H9 (cell line): Measurements from ENCODE around the gene EPS15. TPM values are rescaled to one million over a fixed set of nuclear protein-coding genes. Genes with fewer than 3 reads are reported as not detected.

Experiments used
- DNase-seq: peaks from one replicate; pipeline ENCODE4 v3.0.0-alpha.2; 2017
- H2AFZ ChIP-seq: one replicate; pipeline ENCODE4 v1.6.1; 2013; ENCODE audit warnings: mild to moderate bottlenecking, low read length, control low read depth, moderate library complexity
- H2AK5ac ChIP-seq: 2 replicates; pipeline ENCODE4 v1.6.1; 2013; ENCODE audit warnings: low read length, control low read depth, mixed read lengths; ENCODE audit not compliant: insufficient read length
- H2BK120ac ChIP-seq: one replicate; pipeline ENCODE4 v1.6.1; 2013; ENCODE audit warnings: low read depth, mild to moderate bottlenecking, low read length, control low read depth, inconsistent platforms; ENCODE audit not compliant: poor library complexity, severe bottlenecking
- H2BK12ac ChIP-seq: 2 replicates; pipeline ENCODE4 v1.6.1; 2013; ENCODE audit warnings: low read length, control low read depth, mixed read lengths, low read depth; ENCODE audit not compliant: insufficient read length
- H2BK15ac ChIP-seq: 2 replicates; pipeline ENCODE4 v1.6.1; 2013; ENCODE audit warnings: low read depth, low read length, control low read depth
- H2BK20ac ChIP-seq: one replicate; pipeline ENCODE4 v1.6.1; 2013; ENCODE audit warnings: low read depth, mild to moderate bottlenecking, low read length, control low read depth, inconsistent platforms; ENCODE audit not compliant: poor library complexity, severe bottlenecking
- H2BK5ac ChIP-seq: 2 replicates; pipeline ENCODE4 v1.6.1; 2013; ENCODE audit warnings: low read length, control low read depth, mixed read lengths; ENCODE audit not compliant: insufficient read length
- H3K14ac ChIP-seq: 2 replicates; pipeline ENCODE4 v1.6.1; 2013; ENCODE audit warnings: low read length, control low read depth; ENCODE audit not compliant: insufficient read depth
- H3K18ac ChIP-seq: 2 replicates; pipeline ENCODE4 v1.6.1; 2013; ENCODE audit warnings: low read depth, mild to moderate bottlenecking, mixed read lengths, low read length, control low read depth; ENCODE audit not compliant: insufficient read length
- H3K23ac ChIP-seq: 2 replicates; pipeline ENCODE4 v1.6.1; 2013; ENCODE audit warnings: low read length, control low read depth, mixed read lengths, low read depth; ENCODE audit not compliant: insufficient read length
- H3K23me2 ChIP-seq: 2 replicates; pipeline ENCODE4 v1.6.1; 2013; ENCODE audit warnings: low read depth, mild to moderate bottlenecking, mixed read lengths, low read length, control low read depth; ENCODE audit not compliant: insufficient read length, poor library complexity, severe bottlenecking
- H3K27ac ChIP-seq: 2 replicates; pipeline ENCODE4 v1.5.1; 2013; ENCODE audit warnings: low read length, control low read depth, mixed read lengths, low read depth; ENCODE audit not compliant: insufficient read length
- H3K27me3 ChIP-seq: 2 replicates; pipeline ENCODE4 v1.6.1; 2013; ENCODE audit warnings: low read length, control low read depth, inconsistent platforms; ENCODE audit not compliant: insufficient read depth
- H3K4ac ChIP-seq: 2 replicates; pipeline ENCODE4 v1.6.1; 2013; ENCODE audit warnings: low read depth, mild to moderate bottlenecking, control low read depth, inconsistent platforms, low read length, moderate library complexity
- H3K4me1 ChIP-seq: 2 replicates; pipeline ENCODE4 v1.6.1; 2013; ENCODE audit warnings: low read length, control low read depth, inconsistent platforms; ENCODE audit not compliant: insufficient read depth
- H3K4me2 ChIP-seq: 2 replicates; pipeline ENCODE4 v1.6.1; 2013; ENCODE audit warnings: low read length, control low read depth, mixed read lengths; ENCODE audit not compliant: insufficient read length, insufficient read depth
- H3K56ac ChIP-seq: 2 replicates; pipeline ENCODE4 v1.6.1; 2013; ENCODE audit warnings: low read depth, mild to moderate bottlenecking, mixed read lengths, low read length, control low read depth; ENCODE audit not compliant: insufficient read length
- H3K79me1 ChIP-seq: 2 replicates; pipeline ENCODE4 v1.6.1; 2013; ENCODE audit warnings: low read depth, mild to moderate bottlenecking, moderate library complexity, low read length, control low read depth, inconsistent platforms; ENCODE audit not compliant: insufficient read depth, poor library complexity, severe bottlenecking
- H3K79me2 ChIP-seq: 2 replicates; pipeline ENCODE4 v1.6.1; 2013; ENCODE audit warnings: low read length, control low read depth, inconsistent platforms; ENCODE audit not compliant: insufficient read depth
- H3K9ac ChIP-seq: 2 replicates; pipeline ENCODE4 v1.6.1; 2013; ENCODE audit warnings: low read length, control low read depth, mixed read lengths; ENCODE audit not compliant: insufficient read length; ENCODE audit errors: extremely low read depth
- H3K9me3 ChIP-seq: one replicate; pipeline ENCODE4 v1.6.1; 2013; ENCODE audit warnings: low read depth, low read length, inconsistent platforms; ENCODE audit not compliant: control insufficient read depth
- H3T11ph ChIP-seq: one replicate; pipeline ENCODE4 v1.6.1; 2013; ENCODE audit warnings: mild to moderate bottlenecking, low read length, control low read depth, inconsistent platforms
- H4K20me1 ChIP-seq: one replicate; pipeline ENCODE4 v1.6.1; 2013; ENCODE audit not compliant: control insufficient read depth, insufficient read length, insufficient read depth
- H4K5ac ChIP-seq: 2 replicates; pipeline ENCODE4 v1.6.1; 2013; ENCODE audit warnings: low read depth, mild to moderate bottlenecking, mixed read lengths, low read length, control low read depth; ENCODE audit not compliant: insufficient read length
- H4K8ac ChIP-seq: replicated peaks from 2 replicates; pipeline ENCODE4 v1.6.1; 2013; ENCODE audit warnings: low read length, control low read depth, mixed read lengths, low read depth; ENCODE audit not compliant: insufficient read length
- H4K91ac ChIP-seq: 2 replicates; pipeline ENCODE4 v1.6.1; 2013; ENCODE audit warnings: low read depth, mild to moderate bottlenecking, moderate library complexity, mixed read lengths, low read length, control low read depth; ENCODE audit not compliant: insufficient read length
- H3K27ac Mint-ChIP-seq, 3 experiments: 2 replicates in 2 of 3; 3 replicates in 1 of 3; pipeline ENCODE4 v1.8.0; 2020 to 2021; ENCODE audit warnings: mixed read lengths in 3 of 3, mild to moderate bottlenecking in 1 of 3, moderate library complexity in 1 of 3
- H3K27me3 Mint-ChIP-seq: 2 replicates; pipeline ENCODE4 v1.8.0; 2021; ENCODE audit warnings: low read depth, mild to moderate bottlenecking, moderate library complexity, mixed read lengths
- H3K36me3 Mint-ChIP-seq, 3 experiments: 2 replicates in 2 of 3; 3 replicates in 1 of 3; pipeline ENCODE4 v1.8.0; 2020 to 2021; ENCODE audit warnings: low read depth in 3 of 3, mixed read lengths in 3 of 3; ENCODE audit not compliant: insufficient read depth in 1 of 3
- H3K4me1 Mint-ChIP-seq, 2 experiments: 2 replicates each; pipeline ENCODE4 v1.8.0; 2020; ENCODE audit warnings: mixed read lengths in 2 of 2
- H3K4me3 Mint-ChIP-seq, 2 experiments: 2 replicates in 1 of 2; 3 replicates in 1 of 2; pipeline ENCODE4 v1.8.0; 2020 to 2021; ENCODE audit warnings: mild to moderate bottlenecking in 2 of 2, mixed read lengths in 2 of 2, moderate library complexity in 1 of 2
- H3K9me3 Mint-ChIP-seq, 2 experiments: 2 replicates in 1 of 2; 3 replicates in 1 of 2; pipeline ENCODE4 v1.8.0; 2020; ENCODE audit warnings: mild to moderate bottlenecking in 2 of 2, mixed read lengths in 2 of 2, moderate library complexity in 1 of 2
- total RNA-seq: library from RNA; stranded (reverse); gene quantifications from 2 replicates; pipeline ENCODE4 v1.2.1, GENCODE V29; 2021
- TF ChIP-seq, protein P1 (sequence below): fragments of 200-600 bp; sonication (generic); conservative IDR thresholded peaks from 3 replicates; pipeline ENCODE4 v1.8.0; 2021; ENCODE audit warnings: antibody characterized with exemption, mild to moderate bottlenecking

The EPS15 gene
- total RNA-seq, 1 experiment from 2014 or later, result 44.1 TPM

DNA sequence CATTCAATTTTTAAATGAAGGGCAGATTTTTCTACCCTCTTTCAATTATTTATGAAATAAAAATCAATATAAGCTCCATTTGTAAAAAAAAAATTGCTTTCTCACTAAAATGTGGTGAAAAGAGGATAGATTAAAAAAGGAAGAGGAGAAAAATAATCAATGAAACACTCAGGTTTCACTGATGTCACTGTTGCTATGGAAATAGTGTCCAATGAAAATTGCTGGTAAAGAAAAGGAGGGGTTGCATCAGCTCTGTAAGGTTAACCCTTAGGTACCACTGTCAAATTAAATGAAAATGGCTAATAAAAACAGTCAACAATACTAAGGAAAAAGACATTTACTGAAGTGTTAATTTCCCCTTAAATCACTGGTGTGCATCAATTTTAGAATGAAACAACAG lies 97.1 kb downstream of the EPS15 start:
- Histone ChIP-seq H3T11ph (no peak overlapping the region), H2AFZ (no peak overlapping the region), H3K4ac (no peak overlapping the region), H3K14ac (no peak overlapping the region), H3K27ac (no peak overlapping the region), H3K4me2 (no peak overlapping the region), H3K79me1 (no peaks in the 10 kb centered on the region), H3K23ac (no peak overlapping the region), H4K5ac (no peak overlapping the region), H2BK20ac (no peak overlapping the region), H4K8ac (no peak overlapping the region), H3K27me3 (no peaks in the 10 kb centered on the region), H3K23me2 (no peaks in the 10 kb centered on the region), H2BK120ac (no peak overlapping the region), H2AK5ac (no peak overlapping the region), H3K79me2 (no peaks in the 10 kb centered on the region), H2BK5ac (no peak overlapping the region), H4K91ac (no peak overlapping the region), H3K56ac (no peak overlapping the region), H2BK15ac (no peak overlapping the region), H2BK12ac (no peak overlapping the region), H3K9ac (no peak overlapping the region), H4K20me1 (no peaks in the 10 kb centered on the region), H3K18ac (no peak overlapping the region), H3K4me1 (peaks cover 2% of the 10 kb centered on the region; the same call in 1 of the 2 replicates), H3K9me3 (no peaks in the 10 kb centered on the region)
- Mint-ChIP-seq H3K4me3 (peak overlapping the region; percentile 50 to 88), H3K9me3 (no peaks in the 10 kb centered on the region), H3K27ac (peak overlapping the region in 2 of 3 experiments; percentile 86 to 96; a peak in 5 of 7 replicates), H3K4me1 (peaks cover 27 to 35% of the 10 kb centered on the region in 2 experiments), H3K36me3 (peaks cover 0 to 2% (median 0%) of the 10 kb centered on the region in 3 experiments; a peak in 2 of 7 replicates), H3K27me3 (no peaks in the 10 kb centered on the region)
- TF ChIP-seq, protein P1, sequence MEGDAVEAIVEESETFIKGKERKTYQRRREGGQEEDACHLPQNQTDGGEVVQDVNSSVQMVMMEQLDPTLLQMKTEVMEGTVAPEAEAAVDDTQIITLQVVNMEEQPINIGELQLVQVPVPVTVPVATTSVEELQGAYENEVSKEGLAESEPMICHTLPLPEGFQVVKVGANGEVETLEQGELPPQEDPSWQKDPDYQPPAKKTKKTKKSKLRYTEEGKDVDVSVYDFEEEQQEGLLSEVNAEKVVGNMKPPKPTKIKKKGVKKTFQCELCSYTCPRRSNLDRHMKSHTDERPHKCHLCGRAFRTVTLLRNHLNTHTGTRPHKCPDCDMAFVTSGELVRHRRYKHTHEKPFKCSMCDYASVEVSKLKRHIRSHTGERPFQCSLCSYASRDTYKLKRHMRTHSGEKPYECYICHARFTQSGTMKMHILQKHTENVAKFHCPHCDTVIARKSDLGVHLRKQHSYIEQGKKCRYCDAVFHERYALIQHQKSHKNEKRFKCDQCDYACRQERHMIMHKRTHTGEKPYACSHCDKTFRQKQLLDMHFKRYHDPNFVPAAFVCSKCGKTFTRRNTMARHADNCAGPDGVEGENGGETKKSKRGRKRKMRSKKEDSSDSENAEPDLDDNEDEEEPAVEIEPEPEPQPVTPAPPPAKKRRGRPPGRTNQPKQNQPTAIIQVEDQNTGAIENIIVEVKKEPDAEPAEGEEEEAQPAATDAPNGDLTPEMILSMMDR, result no peak
- no peak for DNase-seq
